NB4 (cell line): ENCODE data around the gene DPYSL4.

ENCODE experiments used
- CTCF ChIP-seq: IDR thresholded peaks from one replicate; pipeline ENCODE4 v1.5.1; 2012; ENCODE audit warnings: low read depth, low read length
- MAX ChIP-seq: IDR thresholded peaks from 2 replicates; pipeline ENCODE4 v1.6.1; 2011; ENCODE audit warnings: low read depth, low read length
- POLR2A ChIP-seq: IDR thresholded peaks from 2 replicates; pipeline ENCODE4 v1.6.1; 2011; ENCODE audit warnings: mild to moderate bottlenecking; ENCODE audit not compliant: insufficient read length; ENCODE audit errors: extremely low read depth

GRCh38 chr10:132158122-132158741 lies 28.5 kb upstream of the DPYSL4 start:
- TF ChIP-seq MAX, result no peak
- TF ChIP-seq CTCF, result no peak
- TF ChIP-seq POLR2A, result no peak
